HEK293 (cell line): ENCODE data around the gene SCML2.
"Not testable (repeated sequence)": the region's sequence is repeated elsewhere in the genome, so short reads cannot be mapped to it uniquely, and the experiment has no call there.

Experiments
- CTCF ChIA-PET: fragments of 350-600 bp; formaldehyde crosslinking; extraction: SDS; loops from one replicate; lab custom pipeline; 2021; ENCODE audit warnings: antibody characterized with exemption; lab: Yijun Ruan, JAX
- POLR2A ChIA-PET: fragments of 300-600 bp; formaldehyde crosslinking; extraction: SDS; loops from one replicate; lab custom pipeline; 2020; ENCODE audit warnings: antibody characterized with exemption, inconsistent platforms; lab: Yijun Ruan, JAX
- H3K27ac ChIP-seq: fragments of 200-500 bp; sonication (Bioruptor generic); 2 replicates; pipeline ENCODE4 v1.5.1; 2014; ENCODE audit warnings: low read depth, low read length, control low read depth, inconsistent platforms; ENCODE audit errors: extremely low read depth
- H3K36me3 ChIP-seq, 2 experiments: fragments of 200-500 bp in 1 of 2; sonication (Bioruptor generic) in 1 of 2; 1 replicate in 1 of 2; 2 replicates in 1 of 2; pipeline ENCODE4 v1.5.1; 2014 to 2017; ENCODE audit warnings: inconsistent platforms in 2 of 2, low read length in 2 of 2; ENCODE audit not compliant: control insufficient read depth in 2 of 2, insufficient read depth in 1 of 2
- H3K4me1 ChIP-seq: fragments of 200-500 bp; sonication (Bioruptor generic); 2 replicates; pipeline ENCODE4 v1.5.1; 2014; ENCODE audit warnings: mild to moderate bottlenecking, low read length, inconsistent platforms; ENCODE audit not compliant: control insufficient read depth, insufficient read depth
- H3K4me3 ChIP-seq: 2 replicates; pipeline ENCODE4 v1.5.1; 2011; ENCODE audit warnings: low read depth, mild to moderate bottlenecking, control low read depth, low read length, moderate library complexity
- H3K9me3 ChIP-seq: fragments of 200-500 bp; sonication (Bioruptor generic); 2 replicates; pipeline ENCODE4 v1.5.1; 2014; ENCODE audit warnings: low read depth, low read length, inconsistent platforms; ENCODE audit not compliant: control insufficient read depth, insufficient read depth
- SCRT1 ChIP-seq: fragments of 450-650 bp; formaldehyde crosslinking; IDR thresholded peaks from 2 replicates; pipeline ENCODE4 v1.5.1; 2016; ENCODE audit warnings: missing biosample characterization, missing genetic modification characterization, borderline replicate concordance
- SP3 ChIP-seq: fragments of 450-650 bp; formaldehyde crosslinking; IDR thresholded peaks from 2 replicates; pipeline ENCODE4 v1.5.1; 2016; ENCODE audit warnings: missing biosample characterization, missing genetic modification characterization
- WT1 ChIP-seq: fragments of 450-650 bp; formaldehyde crosslinking; IDR thresholded peaks from 2 replicates; pipeline ENCODE4 v1.5.1; 2016; ENCODE audit warnings: missing biosample characterization, missing genetic modification characterization
- ZBTB21 ChIP-seq: fragments of 450-650 bp; formaldehyde crosslinking; IDR thresholded peaks from 2 replicates; pipeline ENCODE4 v1.5.1; 2017; ENCODE audit warnings: missing biosample characterization, missing genetic modification characterization
- ZEB2 ChIP-seq: fragments of 450-650 bp; formaldehyde crosslinking; IDR thresholded peaks from 2 replicates; pipeline ENCODE4 v1.5.1; 2016; ENCODE audit warnings: missing biosample characterization, missing genetic modification characterization
- ZIC2 ChIP-seq: fragments of 450-650 bp; formaldehyde crosslinking; IDR thresholded peaks from 2 replicates; pipeline ENCODE4 v1.5.1; 2016; ENCODE audit warnings: missing biosample characterization, missing genetic modification characterization
- ZNF146 ChIP-seq: fragments of 450-650 bp; formaldehyde crosslinking; IDR thresholded peaks from 2 replicates; pipeline ENCODE4 v1.5.1; 2016; ENCODE audit warnings: missing biosample characterization, missing genetic modification characterization
- ZNF157 ChIP-seq: fragments of 450-650 bp; formaldehyde crosslinking; IDR thresholded peaks from 2 replicates; pipeline ENCODE4 v1.5.1; 2016; ENCODE audit warnings: missing biosample characterization, missing genetic modification characterization
- ZNF266 ChIP-seq: fragments of 450-650 bp; formaldehyde crosslinking; IDR thresholded peaks from 2 replicates; pipeline ENCODE4 v1.5.1; 2016; ENCODE audit warnings: missing biosample characterization, missing genetic modification characterization, low read depth
- ZNF324 ChIP-seq: fragments of 450-650 bp; formaldehyde crosslinking; IDR thresholded peaks from 2 replicates; pipeline ENCODE4 v1.5.1; 2016; ENCODE audit warnings: missing biosample characterization, missing genetic modification characterization
- ZNF416 ChIP-seq: fragments of 450-650 bp; formaldehyde crosslinking; IDR thresholded peaks from 2 replicates; pipeline ENCODE4 v1.5.1; 2016; ENCODE audit warnings: missing biosample characterization, missing genetic modification characterization
- ZNF76 ChIP-seq: fragments of 450-650 bp; formaldehyde crosslinking; IDR thresholded peaks from 2 replicates; pipeline ENCODE4; 2016; ENCODE audit warnings: low read depth, missing biosample characterization, missing genetic modification characterization, borderline replicate concordance
- ZNF830 ChIP-seq: fragments of 450-650 bp; IDR thresholded peaks from 2 replicates; pipeline ENCODE4 v1.5.0; 2018; ENCODE audit warnings: missing biosample characterization, missing genetic modification characterization, low read depth, mild to moderate bottlenecking, moderate library complexity
- ZSCAN16 ChIP-seq: fragments of 450-650 bp; formaldehyde crosslinking; IDR thresholded peaks from 2 replicates; pipeline ENCODE4 v1.5.1; 2016; ENCODE audit warnings: missing biosample characterization, missing genetic modification characterization
- ZXDB ChIP-seq: fragments of 450-650 bp; formaldehyde crosslinking; IDR thresholded peaks from 2 replicates; pipeline ENCODE4 v1.5.1; 2016; ENCODE audit warnings: missing biosample characterization, missing genetic modification characterization
- TF ChIP-seq, protein P1 (sequence below): fragments of 450-650 bp; IDR thresholded peaks from 2 replicates; pipeline ENCODE4 v1.5.1; 2018; ENCODE audit warnings: missing biosample characterization, missing genetic modification characterization
- TF ChIP-seq, protein P2 (sequence below): fragments of 450-650 bp; formaldehyde crosslinking; IDR thresholded peaks from 2 replicates; pipeline ENCODE4 v1.5.1; 2017; ENCODE audit warnings: missing biosample characterization, missing genetic modification characterization
- TF ChIP-seq, protein P3 (sequence below): fragments of 450-650 bp; formaldehyde crosslinking; IDR thresholded peaks from 2 replicates; pipeline ENCODE4 v1.5.1; 2017; ENCODE audit warnings: missing biosample characterization, missing genetic modification characterization
- TF ChIP-seq, protein P4 (sequence below): fragments of 450-650 bp; formaldehyde crosslinking; IDR thresholded peaks from 2 replicates; pipeline ENCODE4 v1.5.1; 2016; ENCODE audit warnings: missing biosample characterization, missing genetic modification characterization

Gene SCML2

DNA sequence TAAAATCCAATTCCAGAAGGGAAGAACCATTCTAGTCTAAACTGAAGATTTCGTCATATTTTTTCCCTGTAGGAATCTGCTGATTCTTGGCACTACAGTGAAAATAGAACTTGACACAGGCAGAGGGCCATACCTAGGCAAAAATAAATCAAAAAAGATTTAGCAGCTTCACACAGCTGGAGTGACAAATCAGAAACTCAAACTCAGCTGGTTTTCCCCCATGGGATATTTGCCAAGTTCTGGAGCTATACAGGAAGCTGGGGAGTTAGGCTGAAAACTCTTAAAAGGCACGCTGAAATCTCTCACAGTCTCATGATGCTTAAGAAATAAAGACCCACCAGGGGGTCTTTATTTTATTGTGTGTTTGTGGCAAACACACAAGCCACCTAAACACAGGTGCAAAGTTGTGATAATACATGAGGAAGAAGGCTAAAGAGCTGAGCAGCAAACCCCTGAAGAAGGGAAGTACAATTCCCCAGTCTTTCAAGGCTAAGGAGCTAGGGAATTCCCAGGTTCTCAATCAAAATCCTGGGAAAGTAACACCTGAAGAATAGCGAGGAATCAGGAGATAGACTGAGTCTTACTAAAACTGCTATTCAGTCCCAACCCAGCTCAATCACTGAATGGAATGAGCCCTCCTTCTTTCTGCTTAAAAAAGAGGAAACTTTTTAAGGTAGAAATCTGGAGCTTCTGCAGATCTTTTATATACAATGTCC is 101.7 kb downstream of the SCML2 start (continued):
- TF ChIP-seq, protein P1, sequence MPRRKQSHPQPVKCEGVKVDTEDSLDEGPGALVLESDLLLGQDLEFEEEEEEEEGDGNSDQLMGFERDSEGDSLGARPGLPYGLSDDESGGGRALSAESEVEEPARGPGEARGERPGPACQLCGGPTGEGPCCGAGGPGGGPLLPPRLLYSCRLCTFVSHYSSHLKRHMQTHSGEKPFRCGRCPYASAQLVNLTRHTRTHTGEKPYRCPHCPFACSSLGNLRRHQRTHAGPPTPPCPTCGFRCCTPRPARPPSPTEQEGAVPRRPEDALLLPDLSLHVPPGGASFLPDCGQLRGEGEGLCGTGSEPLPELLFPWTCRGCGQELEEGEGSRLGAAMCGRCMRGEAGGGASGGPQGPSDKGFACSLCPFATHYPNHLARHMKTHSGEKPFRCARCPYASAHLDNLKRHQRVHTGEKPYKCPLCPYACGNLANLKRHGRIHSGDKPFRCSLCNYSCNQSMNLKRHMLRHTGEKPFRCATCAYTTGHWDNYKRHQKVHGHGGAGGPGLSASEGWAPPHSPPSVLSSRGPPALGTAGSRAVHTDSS (tag by site-specific recombination), result no peak
- TF ChIP-seq, protein P2, sequence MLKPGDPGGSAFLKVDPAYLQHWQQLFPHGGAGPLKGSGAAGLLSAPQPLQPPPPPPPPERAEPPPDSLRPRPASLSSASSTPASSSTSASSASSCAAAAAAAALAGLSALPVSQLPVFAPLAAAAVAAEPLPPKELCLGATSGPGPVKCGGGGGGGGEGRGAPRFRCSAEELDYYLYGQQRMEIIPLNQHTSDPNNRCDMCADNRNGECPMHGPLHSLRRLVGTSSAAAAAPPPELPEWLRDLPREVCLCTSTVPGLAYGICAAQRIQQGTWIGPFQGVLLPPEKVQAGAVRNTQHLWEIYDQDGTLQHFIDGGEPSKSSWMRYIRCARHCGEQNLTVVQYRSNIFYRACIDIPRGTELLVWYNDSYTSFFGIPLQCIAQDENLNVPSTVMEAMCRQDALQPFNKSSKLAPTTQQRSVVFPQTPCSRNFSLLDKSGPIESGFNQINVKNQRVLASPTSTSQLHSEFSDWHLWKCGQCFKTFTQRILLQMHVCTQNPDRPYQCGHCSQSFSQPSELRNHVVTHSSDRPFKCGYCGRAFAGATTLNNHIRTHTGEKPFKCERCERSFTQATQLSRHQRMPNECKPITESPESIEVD, result no peak

DNA sequence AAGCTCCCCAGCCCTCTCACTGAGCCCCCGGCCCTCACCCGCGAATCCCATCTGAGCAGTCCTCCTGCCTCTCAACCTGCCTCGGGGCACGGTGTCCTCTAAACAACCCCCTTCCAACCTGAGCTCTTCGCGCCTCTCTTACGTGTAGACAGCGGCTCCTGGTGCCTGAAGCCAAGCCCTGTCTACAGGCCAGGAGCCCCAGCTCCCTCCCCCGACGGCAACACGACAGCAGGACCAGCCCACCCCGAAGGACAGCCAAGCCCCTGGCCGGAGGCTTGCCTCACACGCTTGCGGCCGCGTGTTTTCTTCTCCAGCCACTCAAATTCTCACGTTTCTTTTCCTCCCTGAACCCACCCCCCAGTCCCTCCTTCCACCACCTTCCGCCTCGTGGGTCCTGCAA is 124.8 kb downstream of the SCML2 start:
- POLR2A ChIA-PET, CTCF ChIA-PET, H3K4me1 ChIP-seq: not testable (repeated sequence)

DNA sequence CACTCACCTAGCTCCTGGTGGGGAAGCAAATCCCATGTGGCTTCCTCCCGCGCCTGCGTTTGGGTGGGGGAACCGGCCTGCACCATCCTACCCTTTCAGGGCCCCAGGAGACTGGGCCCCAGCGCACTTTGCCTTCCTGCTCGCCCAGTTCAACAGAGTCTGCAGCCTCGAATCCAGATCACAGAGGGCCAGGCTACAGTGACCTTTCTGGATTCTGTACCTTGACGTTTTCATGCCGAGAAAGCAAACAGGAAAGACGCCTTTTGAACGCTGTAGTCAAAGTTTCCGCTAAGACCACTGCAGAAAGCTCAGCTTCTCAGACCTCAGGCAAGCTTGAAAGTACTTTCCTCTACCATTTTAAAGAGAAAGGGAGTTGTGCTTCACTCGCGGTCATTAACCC is 126.4 kb downstream of the SCML2 start:
- Histone ChIP-seq H3K36me3 (no peaks in the 10 kb centered on the region), H3K9me3 (no peaks in the 10 kb centered on the region), H3K4me1 (no peaks in the 10 kb centered on the region), H3K27ac (no peak overlapping the region), H3K4me3 (no peak overlapping the region)
- ChIA-PET CTCF (interaction anchor here (0.6 kb wide), 2 partner anchors 92 to 1034 kb away, joined by 3 to 7 read pairs; no protein-coding TSS in a partner anchor), POLR2A (interaction anchor here (0.6 kb wide), 1 partner anchor 432 kb away, joined by 4 read pairs; no protein-coding TSS in a partner anchor)
- TF ChIP-seq SP3 (tag by site-specific recombination), result no peak
- TF ChIP-seq, protein P1 (tag by site-specific recombination), result no peak
- no peak for TF ChIP-seq ZNF416
- no peak for TF ChIP-seq ZXDB
- no peak for TF ChIP-seq ZSCAN16 (tag by site-specific recombination)
- TF ChIP-seq, protein P3, sequence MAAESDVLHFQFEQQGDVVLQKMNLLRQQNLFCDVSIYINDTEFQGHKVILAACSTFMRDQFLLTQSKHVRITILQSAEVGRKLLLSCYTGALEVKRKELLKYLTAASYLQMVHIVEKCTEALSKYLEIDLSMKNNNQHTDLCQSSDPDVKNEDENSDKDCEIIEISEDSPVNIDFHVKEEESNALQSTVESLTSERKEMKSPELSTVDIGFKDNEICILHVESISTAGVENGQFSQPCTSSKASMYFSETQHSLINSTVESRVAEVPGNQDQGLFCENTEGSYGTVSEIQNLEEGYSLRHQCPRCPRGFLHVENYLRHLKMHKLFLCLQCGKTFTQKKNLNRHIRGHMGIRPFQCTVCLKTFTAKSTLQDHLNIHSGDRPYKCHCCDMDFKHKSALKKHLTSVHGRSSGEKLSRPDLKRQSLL (tag by site-specific recombination), result no peak
- TF ChIP-seq ZNF76 (tag by site-specific recombination), result no peak
- TF ChIP-seq ZBTB21, result no peak
- no peak for TF ChIP-seq ZNF157 (tag by site-specific recombination)
- TF ChIP-seq, protein P2, result no peak

More for the DNA sequence above, 124.8 kb downstream of the SCML2 start:
- H3K9me3 ChIP-seq, H3K36me3 ChIP-seq, H3K4me3 ChIP-seq, H3K27ac ChIP-seq: not testable (repeated sequence)

DNA sequence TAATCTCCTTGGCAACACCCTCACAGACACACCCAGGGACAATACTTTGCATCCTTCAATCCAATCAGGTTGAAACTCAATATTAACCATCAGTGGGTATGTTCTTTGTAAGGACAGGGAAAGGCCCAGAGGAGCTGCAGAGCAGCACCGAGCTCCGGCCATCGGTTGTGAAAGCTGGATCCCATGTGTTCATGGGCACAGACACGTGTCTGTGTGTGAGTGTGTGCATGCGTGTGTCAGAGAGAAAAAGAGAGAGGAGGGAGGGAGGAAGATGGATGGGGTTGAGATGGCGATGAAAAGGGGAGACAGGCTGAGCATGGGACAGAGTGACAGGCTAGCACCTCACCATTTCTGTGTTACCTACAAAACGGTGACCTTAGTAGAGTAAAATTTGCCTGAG is 127.0 kb downstream of the SCML2 start:
- H3K36me3 ChIP-seq, result no peaks in the 10 kb centered on the region
- H3K27ac ChIP-seq, result no peak overlapping the region
- ChIA-PET POLR2A (no interaction called here), CTCF (interaction anchor here (0.6 kb wide), 1 partner anchor 92 kb away, joined by 7 read pairs; no protein-coding TSS in a partner anchor)
- H3K4me1 ChIP-seq, result no peaks in the 10 kb centered on the region
- H3K9me3 ChIP-seq, result no peaks in the 10 kb centered on the region
- no peak overlapping the region for H3K4me3 ChIP-seq
- TF ChIP-seq ZNF266 (tag by site-specific recombination) (no peak), ZEB2 (no peak), ZNF830 (tag by site-specific recombination) (no peak), ZNF324 (tag by site-specific recombination) (no peak), ZNF146 (tag by site-specific recombination) (no peak), WT1 (tag by site-specific recombination) (no peak), ZIC2 (tag by site-specific recombination) (no peak), SCRT1 (tag by site-specific recombination) (no peak)
- TF ChIP-seq, protein P4, sequence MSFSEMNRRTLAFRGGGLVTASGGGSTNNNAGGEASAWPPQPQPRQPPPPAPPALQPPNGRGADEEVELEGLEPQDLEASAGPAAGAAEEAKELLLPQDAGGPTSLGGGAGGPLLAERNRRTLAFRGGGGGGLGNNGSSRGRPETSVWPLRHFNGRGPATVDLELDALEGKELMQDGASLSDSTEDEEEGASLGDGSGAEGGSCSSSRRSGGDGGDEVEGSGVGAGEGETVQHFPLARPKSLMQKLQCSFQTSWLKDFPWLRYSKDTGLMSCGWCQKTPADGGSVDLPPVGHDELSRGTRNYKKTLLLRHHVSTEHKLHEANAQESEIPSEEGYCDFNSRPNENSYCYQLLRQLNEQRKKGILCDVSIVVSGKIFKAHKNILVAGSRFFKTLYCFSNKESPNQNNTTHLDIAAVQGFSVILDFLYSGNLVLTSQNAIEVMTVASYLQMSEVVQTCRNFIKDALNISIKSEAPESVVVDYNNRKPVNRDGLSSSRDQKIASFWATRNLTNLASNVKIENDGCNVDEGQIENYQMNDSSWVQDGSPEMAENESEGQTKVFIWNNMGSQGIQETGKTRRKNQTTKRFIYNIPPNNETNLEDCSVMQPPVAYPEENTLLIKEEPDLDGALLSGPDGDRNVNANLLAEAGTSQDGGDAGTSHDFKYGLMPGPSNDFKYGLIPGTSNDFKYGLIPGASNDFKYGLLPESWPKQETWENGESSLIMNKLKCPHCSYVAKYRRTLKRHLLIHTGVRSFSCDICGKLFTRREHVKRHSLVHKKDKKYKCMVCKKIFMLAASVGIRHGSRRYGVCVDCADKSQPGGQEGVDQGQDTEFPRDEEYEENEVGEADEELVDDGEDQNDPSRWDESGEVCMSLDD (tag by site-specific recombination), result no peak
